BE2C (cell line): Measurements from ENCODE around the gene OBP2A.

Experiments used
- DNase-seq: peaks from one replicate; pipeline ENCODE4 v3.0.0-alpha.2; 2020
- H3K27me3 ChIP-seq: fragments of 250-450 bp; sonication (Bioruptor Pico); 2 replicates; pipeline ENCODE4 v1.5.1; 2020; ENCODE audit warnings: mild to moderate bottlenecking
- H3K36me3 ChIP-seq: fragments of 250-450 bp; sonication (Bioruptor Pico); 2 replicates; pipeline ENCODE4 v1.5.1; 2020; ENCODE audit warnings: mild to moderate bottlenecking
- H3K4me1 ChIP-seq: fragments of 250-450 bp; sonication (Bioruptor Pico); 2 replicates; pipeline ENCODE4 v1.5.1; 2020
- H3K4me3 ChIP-seq: 2 replicates; pipeline ENCODE4 v1.5.1; 2011; ENCODE audit warnings: low read depth, low read length
- H3K9me3 ChIP-seq: fragments of 250-450 bp; sonication (Bioruptor Pico); 2 replicates; pipeline ENCODE4 v1.5.1; 2020
- TF ChIP-seq, protein P1 (sequence below): IDR thresholded peaks from 2 replicates; pipeline ENCODE4 v1.5.1; 2012; ENCODE audit warnings: mild to moderate bottlenecking, low read depth, low read length

OBP2A gene

DNA sequence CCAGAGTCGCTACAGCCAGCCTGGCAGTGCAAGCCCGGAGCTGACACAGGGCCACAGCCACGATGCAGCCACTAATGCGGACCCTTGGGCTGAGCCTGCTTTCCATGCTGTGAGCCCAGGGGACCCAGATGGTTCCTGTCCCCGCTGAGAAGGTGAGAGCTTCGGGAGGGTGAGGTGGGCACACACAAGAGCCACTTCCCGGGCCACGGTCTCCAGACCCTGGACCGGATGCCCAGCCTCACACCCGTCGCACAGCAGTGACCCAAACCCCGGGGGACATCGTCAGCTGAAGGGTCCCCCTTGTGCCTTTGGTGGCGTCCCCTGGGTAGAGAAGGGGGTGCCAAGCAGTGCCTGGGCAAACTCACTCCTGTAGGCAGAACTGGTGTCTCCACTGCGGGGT, 29.0 kb downstream of the OBP2A start:
- H3K36me3 ChIP-seq, result no peaks in the 10 kb centered on the region
- TF ChIP-seq, protein P1, sequence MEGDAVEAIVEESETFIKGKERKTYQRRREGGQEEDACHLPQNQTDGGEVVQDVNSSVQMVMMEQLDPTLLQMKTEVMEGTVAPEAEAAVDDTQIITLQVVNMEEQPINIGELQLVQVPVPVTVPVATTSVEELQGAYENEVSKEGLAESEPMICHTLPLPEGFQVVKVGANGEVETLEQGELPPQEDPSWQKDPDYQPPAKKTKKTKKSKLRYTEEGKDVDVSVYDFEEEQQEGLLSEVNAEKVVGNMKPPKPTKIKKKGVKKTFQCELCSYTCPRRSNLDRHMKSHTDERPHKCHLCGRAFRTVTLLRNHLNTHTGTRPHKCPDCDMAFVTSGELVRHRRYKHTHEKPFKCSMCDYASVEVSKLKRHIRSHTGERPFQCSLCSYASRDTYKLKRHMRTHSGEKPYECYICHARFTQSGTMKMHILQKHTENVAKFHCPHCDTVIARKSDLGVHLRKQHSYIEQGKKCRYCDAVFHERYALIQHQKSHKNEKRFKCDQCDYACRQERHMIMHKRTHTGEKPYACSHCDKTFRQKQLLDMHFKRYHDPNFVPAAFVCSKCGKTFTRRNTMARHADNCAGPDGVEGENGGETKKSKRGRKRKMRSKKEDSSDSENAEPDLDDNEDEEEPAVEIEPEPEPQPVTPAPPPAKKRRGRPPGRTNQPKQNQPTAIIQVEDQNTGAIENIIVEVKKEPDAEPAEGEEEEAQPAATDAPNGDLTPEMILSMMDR, result no peak
- H3K9me3 ChIP-seq, result 0 out of 2 replicates have a peak, but pooled peaks cover 3% of the 10 kb centered on the region
- H3K4me3 ChIP-seq, result no peak overlapping the region
- no peaks in the 10 kb centered on the region; the same call in 1 of the 2 replicates for H3K4me1 ChIP-seq
- no peak for DNase-seq
- H3K27me3 ChIP-seq, result peaks cover 4% of the 10 kb centered on the region

DNA sequence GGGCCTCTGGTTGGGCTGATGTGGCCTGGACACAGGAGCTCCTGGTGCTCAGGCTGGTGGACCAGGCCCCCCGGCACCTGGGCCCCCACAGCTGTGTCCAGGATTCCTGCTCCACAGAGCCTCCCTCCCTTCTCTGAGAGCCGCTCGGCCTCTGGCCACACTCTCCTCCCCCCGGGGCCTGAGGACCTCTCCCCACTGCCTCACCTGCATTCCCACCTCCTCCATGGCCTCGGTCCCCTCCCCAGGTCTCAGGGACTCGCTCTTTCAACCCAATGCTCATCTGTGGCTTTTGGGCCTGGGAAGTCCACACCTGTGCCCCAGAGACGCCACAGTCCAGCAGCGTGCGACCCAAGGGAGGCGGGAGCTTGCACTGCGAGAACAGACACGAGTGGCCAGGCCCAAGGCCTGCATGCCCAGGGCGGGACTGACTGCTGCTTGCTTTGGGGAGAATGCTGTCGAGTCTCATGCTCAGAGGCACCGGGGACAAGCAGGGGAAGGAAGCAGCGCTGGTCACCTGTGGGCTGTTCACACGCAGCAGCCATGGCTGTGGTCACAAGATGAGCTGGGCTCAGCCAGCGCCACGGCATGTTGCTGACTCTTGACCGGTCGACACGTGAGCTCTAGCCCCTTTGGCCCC, 30.2 kb downstream of the OBP2A start:
- Histone ChIP-seq H3K4me3 (no peak overlapping the region), H3K9me3 (0 out of 2 replicates have a peak, but pooled peaks cover 3% of the 10 kb centered on the region), H3K4me1 (no peaks in the 10 kb centered on the region), H3K27me3 (peaks cover 4% of the 10 kb centered on the region), H3K36me3 (no peaks in the 10 kb centered on the region)
- TF ChIP-seq, protein P1, result no peak
- no peak for DNase-seq

DNA sequence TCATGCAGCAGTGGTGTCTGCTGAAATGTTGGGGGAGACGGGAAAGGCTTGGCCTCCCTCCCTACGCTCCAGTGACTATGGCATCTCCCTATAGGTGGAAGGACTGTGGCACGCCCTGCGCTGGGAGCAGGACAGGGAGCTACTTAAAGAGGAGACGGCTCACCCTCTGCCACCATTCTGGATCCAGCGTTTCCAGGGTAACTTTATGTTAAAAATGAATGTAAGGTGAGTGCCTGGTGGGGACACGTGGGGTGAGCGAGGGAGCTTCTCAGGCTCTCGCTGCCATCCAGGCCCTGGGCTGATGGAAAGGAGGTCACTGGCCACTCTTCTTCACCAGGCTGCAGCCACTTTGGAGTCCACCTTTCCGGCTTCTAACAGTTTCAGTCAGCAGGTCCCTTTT, 31.3 kb downstream of the OBP2A start:
- Histone ChIP-seq H3K36me3 (no peaks in the 10 kb centered on the region), H3K4me3 (no peak overlapping the region), H3K4me1 (no peaks in the 10 kb centered on the region), H3K9me3 (0 out of 2 replicates have a peak, but pooled peaks cover 3% of the 10 kb centered on the region), H3K27me3 (no peaks in the 10 kb centered on the region; the same call in 1 of the 2 replicates)
- TF ChIP-seq, protein P1, result no peak
- DNase-seq, result no peak

DNA sequence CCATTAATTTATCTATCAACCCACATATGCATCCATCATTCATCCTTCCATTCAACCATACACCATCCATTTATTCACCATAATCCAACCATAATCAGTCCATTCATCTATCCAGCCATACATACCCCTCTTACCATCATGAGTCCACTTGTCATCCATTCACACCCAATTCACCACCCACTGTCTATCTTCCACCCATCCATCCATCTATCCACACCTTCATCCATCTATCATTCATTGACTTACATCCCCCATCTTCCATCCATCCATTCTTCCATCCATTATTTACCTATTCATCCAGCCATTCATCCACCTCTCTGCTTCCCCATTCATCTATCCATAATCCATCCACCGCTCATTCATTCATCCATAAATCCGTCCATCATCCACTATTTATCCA, 33.4 kb downstream of the OBP2A start:
- Histone ChIP-seq H3K4me1 (peaks cover 3% of the 10 kb centered on the region; the same call in 1 of the 2 replicates), H3K27me3 (no peaks in the 10 kb centered on the region), H3K36me3 (no peaks in the 10 kb centered on the region), H3K9me3 (no peaks in the 10 kb centered on the region), H3K4me3 (no peak overlapping the region)
- TF ChIP-seq, protein P1, result no peak
- DNase-seq, result no peak

DNA sequence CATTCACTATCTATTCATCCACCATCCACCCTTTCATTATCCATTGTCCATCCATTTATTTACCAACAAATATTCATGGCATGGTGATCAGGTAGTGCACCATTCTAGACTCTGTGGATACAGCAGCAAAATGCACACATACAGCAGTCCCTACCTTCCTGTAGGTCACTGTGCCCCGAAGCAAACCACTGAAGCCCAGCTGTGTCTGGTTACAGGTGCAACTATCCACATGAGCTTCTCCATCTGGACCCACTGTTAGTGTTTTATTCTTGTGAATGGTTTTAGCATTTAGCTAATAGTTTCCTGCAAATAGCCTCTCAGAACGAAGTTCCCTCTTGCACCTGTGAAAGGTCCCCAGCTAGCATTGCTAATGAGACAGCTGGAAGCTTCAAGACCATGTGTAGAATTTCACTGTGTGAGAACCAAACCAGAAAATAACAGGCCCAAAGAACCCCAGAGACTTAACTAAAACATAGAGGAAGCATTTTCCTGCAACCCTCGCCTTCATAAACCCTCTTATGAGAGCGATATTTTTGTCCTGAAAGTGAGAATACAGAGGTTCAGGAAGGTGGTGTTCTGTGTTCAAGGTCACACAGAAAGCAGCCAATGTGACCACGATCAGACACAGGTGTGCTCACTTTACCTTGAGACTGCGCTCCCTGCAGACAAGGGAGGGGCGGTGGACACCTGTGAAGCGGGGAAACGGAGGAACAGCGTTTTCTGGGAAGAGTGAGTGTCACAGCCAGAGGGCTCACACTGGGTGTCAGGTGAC, 34.1 kb downstream of the OBP2A start:
- no peak for DNase-seq
- Histone ChIP-seq H3K9me3 (no peaks in the 10 kb centered on the region), H3K27me3 (no peaks in the 10 kb centered on the region), H3K36me3 (no peaks in the 10 kb centered on the region), H3K4me1 (peaks cover 8% of the 10 kb centered on the region; the same call in 1 of the 2 replicates), H3K4me3 (no peak overlapping the region)
- TF ChIP-seq, protein P1, result no peak
